ENCODE measurements around the gene BET1L. TPM values are rescaled to one million over a fixed set of nuclear protein-coding genes. Genes with fewer than 3 reads are reported as not detected.

Gene BET1L
- total and polyA plus RNA-seq, 4 donors, result 7.6 to 32.6 (median 23.4) TPM

GRCh38 chr11:251550-251949 lies 44.4 kb upstream of the BET1L start:
- 87% methylated on average over 10 of the region's 10 CpGs for WGBS
- Histone ChIP-seq H3K9me3 (ENCODE audit: control insufficient read depth in 4 of 4, low read length in 3 of 4) (no peaks in the 10 kb centered on the region), H3K27me3 (ENCODE audit: control insufficient read depth in 4 of 4, insufficient read depth in 4 of 4, low read length in 3 of 4) (no peaks in the 10 kb centered on the region), H3K27ac (ENCODE audit: low read depth in 1 of 2, low read length in 2 of 2) (no peak overlapping the region), H3K4me1 (ENCODE audit: control insufficient read depth in 4 of 4, insufficient read depth in 4 of 4, low read length in 3 of 4) (no peaks in the 10 kb centered on the region), H3K9ac (ENCODE audit: low read depth in 1 of 2, low read length in 2 of 2) (no peak overlapping the region), H3K36me3 (ENCODE audit: control insufficient read depth in 4 of 4, insufficient read depth in 3 of 4, low read depth in 1 of 4, low read length in 3 of 4) (peaks cover 14 to 64% (median 30%) of the 10 kb centered on the region in 4 donors), H3K4me3 (ENCODE audit: low read depth in 1 of 3, low read length in 3 of 3) (no peak overlapping the region)
- TF ChIP-seq GABPA (IDR thresholded peaks at IDR 0.05 in 1 of 2, conservative IDR thresholded peaks at IDR 0.05 in 1 of 2) (no peak), FOXA1 (IDR thresholded peaks at IDR 0.05) (no peak), CTCF (IDR thresholded peaks at IDR 0.05; ENCODE audit: low read depth, low read length, missing input control) (no peak), YY1 (IDR thresholded peaks at IDR 0.05) (no peak), HNF4G (IDR thresholded peaks at IDR 0.05) (no peak), FOXA2 (IDR thresholded peaks at IDR 0.05) (no peak), RAD21 (IDR thresholded peaks at IDR 0.05) (no peak), SP1 (IDR thresholded peaks at IDR 0.05) (no peak), TAF1 (conservative IDR thresholded peaks at IDR 0.05) (no peak), EGR1 (IDR thresholded peaks at IDR 0.05; ENCODE audit: low read depth in 2 of 2) (no peak), ATF3 (IDR thresholded peaks at IDR 0.05) (no peak), NR2F2 (IDR thresholded peaks at IDR 0.05) (no peak)
- no peak for DNase-seq (ENCODE audit: low spot score)

GRCh38 chr11:250740-251299 lies 43.6 kb upstream of the BET1L start:
- DNase-seq (ENCODE audit: low spot score), result no peak
- Histone ChIP-seq H3K9me3 (ENCODE audit: control insufficient read depth in 4 of 4, low read length in 3 of 4) (no peaks in the 10 kb centered on the region), H3K4me3 (ENCODE audit: low read depth in 1 of 3, low read length in 3 of 3) (no peak overlapping the region), H3K27ac (ENCODE audit: low read depth in 1 of 2, low read length in 2 of 2) (no peak overlapping the region), H3K9ac (ENCODE audit: low read depth in 1 of 2, low read length in 2 of 2) (no peak overlapping the region), H3K4me1 (ENCODE audit: control insufficient read depth in 4 of 4, insufficient read depth in 4 of 4, low read length in 3 of 4) (no peaks in the 10 kb centered on the region), H3K27me3 (ENCODE audit: control insufficient read depth in 4 of 4, insufficient read depth in 4 of 4, low read length in 3 of 4) (no peaks in the 10 kb centered on the region), H3K36me3 (ENCODE audit: control insufficient read depth in 4 of 4, insufficient read depth in 3 of 4, low read depth in 1 of 4, low read length in 3 of 4) (peaks cover 18 to 71% (median 33%) of the 10 kb centered on the region in 4 donors)
- WGBS, result 84% methylated on average over 10 of the region's 10 CpGs
- TF ChIP-seq EGR1 (IDR thresholded peaks at IDR 0.05; ENCODE audit: low read depth in 2 of 2), result no peak
- TF ChIP-seq MAX (IDR thresholded peaks at IDR 0.05), result no peak
- no peak for TF ChIP-seq JUND (IDR thresholded peaks at IDR 0.05)
- TF ChIP-seq CTCF (IDR thresholded peaks at IDR 0.05; ENCODE audit: low read depth, low read length, missing input control), result peak; percentile 56
- peak; percentile 74 to 81 for TF ChIP-seq RAD21 (IDR thresholded peaks at IDR 0.05)
- TF ChIP-seq HNF4G (IDR thresholded peaks at IDR 0.05), result no peak
- TF ChIP-seq SP1 (IDR thresholded peaks at IDR 0.05), result no peak
- no peak for TF ChIP-seq GABPA (IDR thresholded peaks at IDR 0.05 in 1 of 2, conservative IDR thresholded peaks at IDR 0.05 in 1 of 2)
- TF ChIP-seq ATF3 (IDR thresholded peaks at IDR 0.05), result no peak
